ENCODE results near the gene ZNF549. TPM values are rescaled to one million over a fixed set of nuclear protein-coding genes. Genes with fewer than 3 reads are reported as not detected.

The ZNF549 gene
- total and polyA plus RNA-seq, 2 of the 13 experiments (the other 11 are each of a cell fraction or from before 2014, with no cell fraction given), result 2.8 to 6.4 TPM

DNA sequence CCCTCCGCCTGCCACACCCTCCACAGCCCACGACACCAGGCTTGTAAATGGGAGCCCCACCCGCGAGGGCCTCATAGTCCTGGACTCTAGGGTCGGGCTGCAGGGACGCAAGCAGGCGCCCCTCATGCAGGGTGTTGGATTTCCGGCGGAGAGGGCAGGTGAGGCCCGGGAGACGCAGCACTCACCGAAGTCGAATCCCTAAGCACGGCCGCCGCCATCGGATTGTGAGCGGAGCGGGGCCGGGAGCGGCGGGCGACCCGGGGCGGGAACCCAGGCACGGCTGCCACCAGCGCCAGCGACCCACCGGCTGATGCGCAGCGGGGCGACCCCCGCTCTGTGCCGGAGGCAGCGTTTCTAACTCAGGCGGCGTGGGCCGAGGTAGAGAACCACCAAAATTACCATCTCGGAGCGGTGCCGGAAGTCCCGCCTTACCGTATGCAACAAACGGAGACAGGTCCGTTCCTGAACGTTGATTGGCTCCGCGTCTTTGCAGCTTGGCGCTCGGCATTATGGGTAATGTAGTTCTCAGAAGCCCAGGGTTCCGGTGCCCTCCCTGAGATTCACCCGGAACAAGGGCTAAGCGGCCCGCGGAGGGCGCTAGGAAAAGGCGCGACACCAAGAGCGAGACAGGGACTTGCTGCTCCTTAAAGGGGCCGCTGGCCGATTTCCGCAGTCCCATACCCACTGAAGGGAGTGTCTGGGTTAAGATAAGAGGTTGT is 51.5 kb downstream of the ZNF549 start, which contains the start of gene ZNF416 (continued):
- TF ChIP-seq, protein P1, sequence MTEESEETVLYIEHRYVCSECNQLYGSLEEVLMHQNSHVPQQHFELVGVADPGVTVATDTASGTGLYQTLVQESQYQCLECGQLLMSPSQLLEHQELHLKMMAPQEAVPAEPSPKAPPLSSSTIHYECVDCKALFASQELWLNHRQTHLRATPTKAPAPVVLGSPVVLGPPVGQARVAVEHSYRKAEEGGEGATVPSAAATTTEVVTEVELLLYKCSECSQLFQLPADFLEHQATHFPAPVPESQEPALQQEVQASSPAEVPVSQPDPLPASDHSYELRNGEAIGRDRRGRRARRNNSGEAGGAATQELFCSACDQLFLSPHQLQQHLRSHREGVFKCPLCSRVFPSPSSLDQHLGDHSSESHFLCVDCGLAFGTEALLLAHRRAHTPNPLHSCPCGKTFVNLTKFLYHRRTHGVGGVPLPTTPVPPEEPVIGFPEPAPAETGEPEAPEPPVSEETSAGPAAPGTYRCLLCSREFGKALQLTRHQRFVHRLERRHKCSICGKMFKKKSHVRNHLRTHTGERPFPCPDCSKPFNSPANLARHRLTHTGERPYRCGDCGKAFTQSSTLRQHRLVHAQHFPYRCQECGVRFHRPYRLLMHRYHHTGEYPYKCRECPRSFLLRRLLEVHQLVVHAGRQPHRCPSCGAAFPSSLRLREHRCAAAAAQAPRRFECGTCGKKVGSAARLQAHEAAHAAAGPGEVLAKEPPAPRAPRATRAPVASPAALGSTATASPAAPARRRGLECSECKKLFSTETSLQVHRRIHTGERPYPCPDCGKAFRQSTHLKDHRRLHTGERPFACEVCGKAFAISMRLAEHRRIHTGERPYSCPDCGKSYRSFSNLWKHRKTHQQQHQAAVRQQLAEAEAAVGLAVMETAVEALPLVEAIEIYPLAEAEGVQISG (CRISPR knock-in tag; IDR thresholded peaks at IDR 0.05), result peak; percentile 92
- TF ChIP-seq REXO4 (CRISPR knock-in tag; IDR thresholded peaks at IDR 0.05; ENCODE audit: borderline replicate concordance), result no peak
- no peak for TF ChIP-seq ZNF569 (CRISPR knock-in tag; IDR thresholded peaks at IDR 0.05; ENCODE audit: borderline replicate concordance)
- TF ChIP-seq NFRKB (IDR thresholded peaks at IDR 0.05), result no peak
- no peak for TF ChIP-seq ZNF713 (CRISPR knock-in tag; IDR thresholded peaks at IDR 0.05)
- TF ChIP-seq, protein P2, sequence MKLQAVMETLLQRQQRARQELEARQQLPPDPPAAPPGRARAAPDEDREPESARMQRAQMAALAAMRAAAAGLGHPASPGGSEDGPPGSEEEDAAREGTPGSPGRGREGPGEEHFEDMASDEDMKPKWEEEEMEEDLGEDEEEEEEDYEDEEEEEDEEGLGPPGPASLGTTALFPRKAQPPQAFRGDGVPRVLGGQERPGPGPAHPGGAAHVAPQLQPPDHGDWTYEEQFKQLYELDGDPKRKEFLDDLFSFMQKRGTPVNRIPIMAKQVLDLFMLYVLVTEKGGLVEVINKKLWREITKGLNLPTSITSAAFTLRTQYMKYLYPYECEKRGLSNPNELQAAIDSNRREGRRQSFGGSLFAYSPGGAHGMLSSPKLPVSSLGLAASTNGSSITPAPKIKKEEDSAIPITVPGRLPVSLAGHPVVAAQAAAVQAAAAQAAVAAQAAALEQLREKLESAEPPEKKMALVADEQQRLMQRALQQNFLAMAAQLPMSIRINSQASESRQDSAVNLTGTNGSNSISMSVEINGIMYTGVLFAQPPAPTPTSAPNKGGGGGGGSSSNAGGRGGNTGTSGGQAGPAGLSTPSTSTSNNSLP (IDR thresholded peaks at IDR 0.05; ENCODE audit: low read depth, low read length), result no peak
- TF ChIP-seq MIER2 (CRISPR knock-in tag; IDR thresholded peaks at IDR 0.05), result no peak
- TF ChIP-seq SPEN (CRISPR knock-in tag; IDR thresholded peaks at IDR 0.05; ENCODE audit: low read depth), result peak; percentile 87; the same call in 1 of the 2 replicates
- TF ChIP-seq ZNF773 (CRISPR knock-in tag; IDR thresholded peaks at IDR 0.05; ENCODE audit: borderline replicate concordance), result no peak
- no peak; the same call in 1 of the 2 replicates for TF ChIP-seq MEIS1 (CRISPR knock-in tag; IDR thresholded peaks at IDR 0.05; ENCODE audit: borderline replicate concordance)
- no peak for TF ChIP-seq XBP1 (CRISPR knock-in tag; IDR thresholded peaks at IDR 0.05)
- TF ChIP-seq ZC3H4 (CRISPR knock-in tag; IDR thresholded peaks at IDR 0.05; ENCODE audit: borderline replicate concordance), result no peak
- TF ChIP-seq NAIF1 (CRISPR knock-in tag; IDR thresholded peaks at IDR 0.05; ENCODE audit: borderline replicate concordance), result peak; percentile 51; the same call in 1 of the 2 replicates
- no peak for TF ChIP-seq ZNF256 (CRISPR knock-in tag; conservative IDR thresholded peaks at IDR 0.05)
- TF ChIP-seq STAT5B (CRISPR knock-in tag; IDR thresholded peaks at IDR 0.05), result no peak
- TF ChIP-seq GFI1 (CRISPR knock-in tag; IDR thresholded peaks at IDR 0.05; ENCODE audit: borderline replicate concordance), result no peak
- TF ChIP-seq CREM (IDR thresholded peaks at IDR 0.05), result peak; percentile 94
- no peak for TF ChIP-seq CREM (CRISPR knock-in tag; IDR thresholded peaks at IDR 0.05)
- TF ChIP-seq STAG1 (CRISPR knock-in tag; IDR thresholded peaks at IDR 0.05), result peak; percentile 53
- no peak for TF ChIP-seq ZNF17 (CRISPR knock-in tag; IDR thresholded peaks at IDR 0.05)
- no peak for TF ChIP-seq SRSF9 (IDR thresholded peaks at IDR 0.05; ENCODE audit: borderline replicate concordance, insufficient read depth, low read depth, low read length, poor library complexity, severe bottlenecking)
- TF ChIP-seq CHD4 (IDR thresholded peaks at IDR 0.05; ENCODE audit: borderline replicate concordance, low read length), result no peak
- TF ChIP-seq MAF1 (CRISPR knock-in tag; IDR thresholded peaks at IDR 0.05; ENCODE audit: borderline replicate concordance), result no peak
- no peak for TF ChIP-seq ZNF160 (CRISPR knock-in tag; IDR thresholded peaks at IDR 0.05)
- TF ChIP-seq, protein P3, sequence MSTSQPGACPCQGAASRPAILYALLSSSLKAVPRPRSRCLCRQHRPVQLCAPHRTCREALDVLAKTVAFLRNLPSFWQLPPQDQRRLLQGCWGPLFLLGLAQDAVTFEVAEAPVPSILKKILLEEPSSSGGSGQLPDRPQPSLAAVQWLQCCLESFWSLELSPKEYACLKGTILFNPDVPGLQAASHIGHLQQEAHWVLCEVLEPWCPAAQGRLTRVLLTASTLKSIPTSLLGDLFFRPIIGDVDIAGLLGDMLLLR (CRISPR knock-in tag; IDR thresholded peaks at IDR 0.05), result 0 out of 2 replicates have a peak, but pooled peaks have one; percentile 32
- peak; percentile 77; the same call in 1 of the 2 replicates for TF ChIP-seq ETV5 (CRISPR knock-in tag; IDR thresholded peaks at IDR 0.05; ENCODE audit: borderline replicate concordance)
- no peak; the same call in 1 of the 2 replicates for TF ChIP-seq ZNF670 (CRISPR knock-in tag; IDR thresholded peaks at IDR 0.05; ENCODE audit: borderline replicate concordance)

Data from HepG2 (cell line).